Activated T-cell treated with anti-CD3 and anti-CD28 coated beads, Interleukin-2, amount 50 U/mL, for 24 hours (primary cell): ENCODE results near the gene SLC25A53.

Source experiments
- DNase-seq: peaks from one replicate; pipeline ENCODE4 v3.0.0-alpha.2; 2020
- H3K27ac Mint-ChIP-seq: 2 replicates; pipeline ENCODE4 v1.8.0; 2020; ENCODE audit warnings: mild to moderate bottlenecking, mixed read lengths
- H3K27me3 Mint-ChIP-seq: 2 replicates; pipeline ENCODE4 v1.8.0; 2020; ENCODE audit warnings: mixed read lengths
- H3K36me3 Mint-ChIP-seq: 2 replicates; pipeline ENCODE4 v1.8.0; 2020; ENCODE audit warnings: low read depth, mixed read lengths
- H3K4me1 Mint-ChIP-seq: 2 replicates; pipeline ENCODE4 v1.8.0; 2020; ENCODE audit warnings: low read depth, mixed read lengths
- H3K4me3 Mint-ChIP-seq: 2 replicates; pipeline ENCODE4 v1.8.0; 2020; ENCODE audit warnings: mild to moderate bottlenecking, moderate library complexity, mixed read lengths
- H3K9me3 Mint-ChIP-seq: 2 replicates; pipeline ENCODE4 v1.8.0; 2020; ENCODE audit warnings: mixed read lengths

Gene SLC25A53

GRCh38 chrX:104165894-104166734 is 9.3 kb upstream of the SLC25A53 start, which contains the start of gene FAM199X:
Gene FAM199X, plus strand, starts transcription at chrX:104166453. Its CDS starts 333 bp downstream, at chrX:104166786.
- H3K4me1 Mint-ChIP-seq, result peaks cover 36% of the 10 kb centered on the region
- H3K36me3 Mint-ChIP-seq, result peaks cover 14% of the 10 kb centered on the region
- H3K27ac Mint-ChIP-seq, result peak within 1 kb of the TSS; percentile 79
- peak within 1 kb of the TSS; percentile 77 for H3K4me3 Mint-ChIP-seq
- H3K27me3 Mint-ChIP-seq, result peaks cover 31% of the 10 kb centered on the region
- DNase-seq, result peak; percentile 86
- H3K9me3 Mint-ChIP-seq, result no peaks in the 10 kb centered on the region

GRCh38 chrX:104151037-104151436 is 5.8 kb downstream of the SLC25A53 start:
- H3K27me3 Mint-ChIP-seq, result peaks cover 2% of the 10 kb centered on the region
- H3K4me3 Mint-ChIP-seq, result no peak overlapping the region
- peaks cover 6% of the 10 kb centered on the region for H3K4me1 Mint-ChIP-seq
- H3K27ac Mint-ChIP-seq, result no peak overlapping the region
- no peaks in the 10 kb centered on the region for H3K9me3 Mint-ChIP-seq
- DNase-seq, result no peak
- H3K36me3 Mint-ChIP-seq, result peaks cover 2% of the 10 kb centered on the region

GRCh38 chrX:104141087-104141760 is 15.6 kb downstream of the SLC25A53 start:
- Mint-ChIP-seq H3K36me3 (peaks cover 4% of the 10 kb centered on the region), H3K4me3 (no peak overlapping the region), H3K4me1 (peaks cover 20% of the 10 kb centered on the region), H3K9me3 (no peaks in the 10 kb centered on the region), H3K27ac (peak overlapping the region; percentile 76), H3K27me3 (peaks cover 34% of the 10 kb centered on the region)
- no peak for DNase-seq

GRCh38 chrX:104137496-104137895 is 19.3 kb downstream of the SLC25A53 start:
- Mint-ChIP-seq H3K4me3 (no peak overlapping the region), H3K9me3 (no peaks in the 10 kb centered on the region), H3K27me3 (peaks cover 43% of the 10 kb centered on the region), H3K36me3 (peaks cover 4% of the 10 kb centered on the region), H3K4me1 (peaks cover 33% of the 10 kb centered on the region), H3K27ac (no peak overlapping the region)
- DNase-seq, result no peak

- Mint-ChIP-seq H3K27me3 (peaks cover 39% of the 10 kb centered on the region), H3K27ac (no peak overlapping the region), H3K9me3 (no peaks in the 10 kb centered on the region), H3K4me3 (no peak overlapping the region), H3K36me3 (peaks cover 4% of the 10 kb centered on the region), H3K4me1 (peaks cover 26% of the 10 kb centered on the region)
- DNase-seq, result peak; percentile 52
These were observed 20.4 kb downstream of the SLC25A53 start for GRCh38 chrX:104136241-104137019.

- no peak overlapping the region for H3K4me3 Mint-ChIP-seq
- no peak overlapping the region for H3K27ac Mint-ChIP-seq
These were observed 21.1 kb downstream of the SLC25A53 start for GRCh38 chrX:104135677-104136076.

GRCh38 chrX:104134583-104135261 is 22.1 kb downstream of the SLC25A53 start:
- H3K27me3 Mint-ChIP-seq, result peaks cover 40% of the 10 kb centered on the region
- no peaks in the 10 kb centered on the region for H3K9me3 Mint-ChIP-seq
- H3K36me3 Mint-ChIP-seq, result peaks cover 16% of the 10 kb centered on the region
- peak overlapping the region; percentile 3 for H3K27ac Mint-ChIP-seq
- no peak for DNase-seq
- peaks cover 26% of the 10 kb centered on the region for H3K4me1 Mint-ChIP-seq
- H3K4me3 Mint-ChIP-seq, result no peak overlapping the region

More at GRCh38 chrX:104135677-104136076, 21.1 kb downstream of the SLC25A53 start:
- H3K36me3 Mint-ChIP-seq, result peaks cover 7% of the 10 kb centered on the region
- peaks cover 40% of the 10 kb centered on the region for H3K27me3 Mint-ChIP-seq
- peaks cover 26% of the 10 kb centered on the region for H3K4me1 Mint-ChIP-seq
- H3K9me3 Mint-ChIP-seq, result no peaks in the 10 kb centered on the region
- no peak for DNase-seq

GRCh38 chrX:104130808-104131207 is 26.0 kb downstream of the SLC25A53 start:
- Mint-ChIP-seq H3K27ac (no peak overlapping the region), H3K27me3 (peaks cover 32% of the 10 kb centered on the region), H3K4me1 (peaks cover 18% of the 10 kb centered on the region), H3K4me3 (no peak overlapping the region), H3K9me3 (no peaks in the 10 kb centered on the region), H3K36me3 (peaks cover 22% of the 10 kb centered on the region)
- DNase-seq, result no peak

GRCh38 chrX:104126856-104127255 is 30.0 kb downstream of the SLC25A53 start:
- Mint-ChIP-seq H3K36me3 (peaks cover 29% of the 10 kb centered on the region), H3K27me3 (peaks cover 27% of the 10 kb centered on the region), H3K4me1 (peaks cover 23% of the 10 kb centered on the region), H3K27ac (no peak overlapping the region), H3K9me3 (no peaks in the 10 kb centered on the region), H3K4me3 (no peak overlapping the region)
- no peak for DNase-seq

- Mint-ChIP-seq H3K27ac (peak overlapping the region; percentile 66), H3K27me3 (peaks cover 20% of the 10 kb centered on the region), H3K36me3 (peaks cover 13% of the 10 kb centered on the region), H3K4me1 (peaks cover 40% of the 10 kb centered on the region), H3K4me3 (no peak overlapping the region), H3K9me3 (no peaks in the 10 kb centered on the region)
- no peak for DNase-seq
These were observed 34.0 kb downstream of the SLC25A53 start for GRCh38 chrX:104122829-104123228.

GRCh38 chrX:104118765-104119164 is 38.0 kb downstream of the SLC25A53 start:
- Mint-ChIP-seq H3K4me3 (no peak overlapping the region), H3K27me3 (peaks cover 36% of the 10 kb centered on the region), H3K4me1 (peaks cover 41% of the 10 kb centered on the region), H3K36me3 (peaks cover 1% of the 10 kb centered on the region), H3K9me3 (no peaks in the 10 kb centered on the region), H3K27ac (no peak overlapping the region)
- DNase-seq, result no peak

- no peaks in the 10 kb centered on the region for H3K9me3 Mint-ChIP-seq
These were observed 39.0 kb downstream of the SLC25A53 start for GRCh38 chrX:104117759-104118158.

GRCh38 chrX:104113222-104113965 is 43.4 kb downstream of the SLC25A53 start:
- Mint-ChIP-seq H3K4me3 (peak overlapping the region; percentile 80), H3K36me3 (no peaks in the 10 kb centered on the region), H3K9me3 (no peaks in the 10 kb centered on the region), H3K27me3 (peaks cover 52% of the 10 kb centered on the region), H3K27ac (no peak overlapping the region), H3K4me1 (peaks cover 37% of the 10 kb centered on the region)
- peak; percentile 61 for DNase-seq

More at GRCh38 chrX:104117759-104118158, 39.0 kb downstream of the SLC25A53 start:
- H3K4me3 Mint-ChIP-seq, result no peak overlapping the region
- H3K27ac Mint-ChIP-seq, result no peak overlapping the region
- no peak for DNase-seq
- peaks cover 40% of the 10 kb centered on the region for H3K27me3 Mint-ChIP-seq
- H3K36me3 Mint-ChIP-seq, result no peaks in the 10 kb centered on the region
- H3K4me1 Mint-ChIP-seq, result peaks cover 39% of the 10 kb centered on the region
